ENCODE data around the gene NUP50. TPM values are rescaled to one million over a fixed set of nuclear protein-coding genes. Genes with fewer than 3 reads are reported as not detected.

NUP50 gene
- polyA plus RNA-seq, 3 donors: 49.4 to 55.1 (median 51.4) TPM

DNA sequence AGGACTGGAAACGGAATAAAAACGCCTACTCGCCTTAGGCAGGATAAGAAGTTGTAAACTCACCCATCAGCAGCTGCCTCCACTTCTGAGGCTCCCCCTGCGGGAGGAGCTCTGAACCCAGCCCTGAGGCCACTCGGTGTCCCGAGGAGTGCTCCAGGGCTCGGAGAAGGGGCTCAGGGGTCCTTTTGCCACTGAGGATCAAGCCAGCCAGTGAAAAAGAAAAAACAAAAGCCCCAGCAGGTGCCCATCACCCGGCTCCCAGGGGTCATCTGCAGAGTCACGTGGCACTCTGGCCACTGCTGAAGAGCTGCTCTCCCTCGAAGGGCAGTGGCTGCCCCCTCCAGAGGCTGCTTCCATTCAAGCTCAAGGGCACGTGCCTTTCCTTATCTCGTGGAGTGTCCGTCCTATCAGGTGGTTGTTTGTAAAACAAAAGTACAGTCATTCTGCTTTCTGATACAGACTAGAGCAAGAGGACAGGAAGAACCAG lies 29.0 kb downstream of the NUP50 start:
- DNase-seq (ENCODE audit: low read depth in 3 of 3, low spot score in 2 of 3): no peak

DNA sequence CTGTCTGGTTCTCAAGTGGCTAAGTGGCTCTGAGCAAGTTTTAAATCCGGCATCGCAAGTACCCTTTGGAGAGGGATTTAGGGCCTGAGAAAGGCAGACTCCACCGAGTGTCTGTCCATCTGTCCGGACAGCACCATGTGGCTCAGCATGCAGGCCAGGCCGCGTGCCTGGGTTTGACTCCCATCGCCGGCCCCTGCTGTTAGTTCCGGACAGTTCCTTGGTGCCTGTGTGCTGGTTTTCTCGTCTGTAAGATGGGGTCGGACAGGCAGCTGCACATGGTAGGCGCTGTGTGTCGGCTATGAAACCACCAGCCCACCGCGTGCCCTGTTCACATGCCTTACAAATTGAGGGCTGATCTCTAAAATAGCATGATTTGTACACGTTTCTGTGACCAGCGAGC lies 31.0 kb downstream of the NUP50 start:
- no peak for DNase-seq (ENCODE audit: low read depth in 3 of 3, low spot score in 2 of 3)

DNA sequence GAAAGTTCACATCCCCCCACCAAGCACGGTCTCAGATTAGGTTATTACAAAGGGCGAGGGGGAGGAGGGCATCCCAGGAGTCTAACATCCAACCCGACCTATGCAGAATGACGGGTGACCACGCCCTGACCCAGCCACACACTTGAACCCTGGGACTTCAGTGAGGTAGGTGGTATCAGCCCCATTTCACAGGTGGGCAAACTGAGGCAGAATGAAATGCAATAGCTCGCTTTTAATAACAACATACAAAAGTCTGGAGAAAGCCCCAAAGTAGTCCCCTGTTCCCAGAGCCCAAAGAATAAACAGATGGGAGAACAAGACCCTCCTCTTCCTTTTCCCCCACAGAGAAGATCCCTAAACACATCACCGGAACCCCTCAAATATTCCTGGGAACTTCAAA lies 31.9 kb downstream of the NUP50 start:
- no peak for DNase-seq (ENCODE audit: low read depth in 3 of 3, low spot score in 2 of 3)

DNA sequence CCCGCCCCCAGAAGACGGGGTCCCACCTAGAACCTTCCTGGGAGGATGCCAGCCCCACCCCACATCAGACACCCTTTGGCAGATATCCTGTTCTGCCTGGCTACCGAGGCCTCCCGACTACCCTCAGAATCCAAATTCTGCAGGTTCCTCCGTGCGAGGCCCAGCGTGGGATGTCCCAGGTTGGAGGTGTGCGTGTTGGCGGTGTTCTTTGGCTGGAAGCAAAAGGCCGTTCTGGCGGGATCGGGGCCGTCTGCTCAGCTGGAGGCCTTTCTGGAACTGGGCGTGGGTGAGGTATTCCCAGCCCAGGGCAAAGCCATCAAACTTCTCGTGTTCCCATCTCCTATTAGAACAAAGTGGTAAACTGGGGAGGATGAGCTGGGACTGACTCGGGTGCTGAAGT lies 32.6 kb downstream of the NUP50 start:
- no peak for DNase-seq (ENCODE audit: low read depth in 3 of 3, low spot score in 2 of 3)

DNA sequence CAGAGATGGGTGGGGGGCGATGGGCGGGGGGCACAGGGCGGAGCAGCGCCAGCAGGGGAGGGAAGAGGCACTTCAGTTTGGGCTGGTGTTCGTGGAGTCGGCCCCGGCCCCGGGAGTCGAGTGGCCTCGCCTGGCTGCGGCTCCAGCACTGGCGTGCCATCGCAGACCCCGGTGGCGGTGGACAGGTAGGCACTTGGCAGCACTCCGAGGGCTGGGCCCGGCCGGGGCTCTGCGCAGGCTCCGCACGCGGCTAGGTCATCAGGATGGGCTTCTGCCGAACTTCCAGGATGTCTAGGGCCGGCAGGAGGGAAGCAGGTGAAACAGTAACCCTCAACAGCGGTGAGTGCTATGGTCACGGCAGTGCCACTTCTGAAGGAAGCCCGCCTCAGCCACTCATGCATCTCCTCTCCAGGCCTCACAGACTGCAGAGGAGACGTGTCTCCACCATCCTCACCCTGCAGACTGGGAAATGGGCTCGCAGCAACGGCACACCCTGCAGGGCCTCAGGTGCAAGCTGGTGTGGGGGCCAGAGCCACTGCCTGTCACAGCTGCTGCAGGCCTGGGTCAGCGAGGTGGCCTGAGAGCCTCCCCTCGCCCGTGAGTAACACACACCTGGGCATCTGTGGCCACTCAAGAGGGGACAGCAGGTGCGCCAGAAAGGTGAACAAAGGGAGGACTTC lies 33.3 kb downstream of the NUP50 start:
- DNase-seq (ENCODE audit: low read depth in 3 of 3, low spot score in 2 of 3): no peak

DNA sequence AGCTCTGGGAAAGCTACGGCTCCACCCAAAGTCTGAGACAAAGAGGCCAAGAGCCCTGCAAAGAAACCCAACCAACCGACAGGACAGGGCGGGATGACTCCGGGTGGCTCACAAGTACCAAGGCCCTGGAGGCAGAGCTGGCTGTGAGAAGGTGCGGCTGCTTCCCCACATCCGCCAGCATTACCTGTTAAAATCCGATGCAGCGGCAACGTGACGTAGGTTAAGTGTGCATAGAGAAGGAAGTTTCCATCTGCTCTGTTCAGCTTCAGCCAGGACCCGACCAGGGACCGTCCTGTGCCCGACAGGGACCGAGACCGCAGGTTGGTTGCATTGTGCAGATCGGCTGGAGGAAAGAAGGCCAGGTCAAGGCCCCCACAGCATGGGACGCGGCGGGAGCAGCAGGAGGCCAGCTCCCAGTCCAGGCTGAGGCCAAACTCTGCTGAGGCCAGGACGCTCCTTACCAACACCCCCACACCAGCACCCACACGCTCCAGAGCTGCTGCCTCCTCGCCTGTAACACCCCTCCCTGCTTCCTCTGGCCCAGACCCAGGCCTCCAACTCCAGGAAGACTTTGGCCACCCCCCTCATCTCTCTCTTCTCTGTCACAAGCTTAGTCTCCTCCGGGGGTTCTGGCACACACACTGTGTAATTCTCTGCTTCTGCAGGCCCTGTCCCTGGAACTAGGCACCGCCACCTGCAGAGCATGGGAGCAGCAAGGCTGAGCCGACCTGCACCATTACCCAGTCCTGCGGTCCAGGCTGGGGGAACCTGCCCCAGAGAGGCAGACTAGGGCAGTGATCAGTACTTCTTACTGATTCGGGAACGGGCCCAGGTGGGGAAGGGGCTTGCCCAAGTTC lies 34.1 kb downstream of the NUP50 start:
- no peak for DNase-seq (ENCODE audit: low read depth in 3 of 3, low spot score in 2 of 3)

DNA sequence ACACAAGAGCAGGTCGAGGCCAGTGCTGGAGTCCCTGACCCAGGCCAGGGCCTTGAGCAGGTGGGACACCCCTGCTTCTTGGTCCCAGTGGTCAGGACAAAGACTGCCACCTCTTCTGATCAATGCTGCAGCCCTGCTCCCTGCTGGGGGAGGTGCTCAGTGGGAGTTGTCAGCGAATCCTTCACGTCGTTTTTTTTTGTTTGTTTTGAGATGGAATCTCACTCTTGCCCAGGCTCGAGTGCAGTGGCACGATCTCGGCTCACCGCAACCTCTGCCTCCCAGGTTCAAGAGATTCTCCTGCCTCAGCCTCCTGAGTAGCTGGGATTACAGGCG lies 34.7 kb downstream of the NUP50 start:
- DNase-seq (ENCODE audit: low read depth in 3 of 3, low spot score in 2 of 3): no peak

DNA sequence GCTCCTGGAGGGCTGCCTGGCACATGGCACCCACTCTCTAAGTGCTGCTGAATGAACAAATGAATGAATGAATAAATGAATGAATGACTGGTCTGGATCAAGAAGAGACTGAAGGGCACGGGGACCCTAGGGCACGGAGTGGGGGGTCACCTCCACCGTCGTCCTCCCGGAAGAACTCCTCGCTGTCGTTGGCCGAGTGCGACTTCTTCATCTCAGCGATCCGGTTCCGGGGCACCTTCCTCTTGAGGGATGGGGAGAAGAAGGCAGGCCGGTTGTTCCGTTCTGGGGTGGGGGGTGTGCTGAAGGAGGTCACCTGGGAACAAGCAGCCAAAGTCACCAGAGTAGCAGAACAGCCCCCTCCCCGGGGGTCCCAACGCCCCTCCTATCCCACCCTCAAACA lies 36.0 kb downstream of the NUP50 start:
- DNase-seq (ENCODE audit: low read depth in 3 of 3, low spot score in 2 of 3): no peak

DNA sequence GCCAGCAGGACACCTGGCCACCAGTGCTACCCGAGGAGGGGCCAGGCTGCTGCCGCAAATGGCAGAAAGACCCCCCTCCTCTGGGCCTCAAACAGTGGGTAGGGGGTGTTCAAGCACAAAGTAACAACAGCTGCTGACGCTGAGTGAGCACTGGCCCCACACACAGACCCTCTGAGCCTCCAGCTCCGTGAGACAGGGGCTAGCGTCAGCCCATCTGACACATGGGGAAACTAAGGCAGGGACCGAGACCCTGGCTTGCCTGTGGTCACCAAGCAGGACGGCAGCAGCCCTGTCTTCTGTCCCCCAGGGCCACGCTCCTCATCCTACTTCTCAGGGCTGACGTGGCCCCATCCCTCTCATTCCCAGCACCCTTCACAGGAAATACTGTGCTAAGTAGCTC lies 36.5 kb downstream of the NUP50 start:
- no peak for DNase-seq (ENCODE audit: low read depth in 3 of 3, low spot score in 2 of 3)

DNA sequence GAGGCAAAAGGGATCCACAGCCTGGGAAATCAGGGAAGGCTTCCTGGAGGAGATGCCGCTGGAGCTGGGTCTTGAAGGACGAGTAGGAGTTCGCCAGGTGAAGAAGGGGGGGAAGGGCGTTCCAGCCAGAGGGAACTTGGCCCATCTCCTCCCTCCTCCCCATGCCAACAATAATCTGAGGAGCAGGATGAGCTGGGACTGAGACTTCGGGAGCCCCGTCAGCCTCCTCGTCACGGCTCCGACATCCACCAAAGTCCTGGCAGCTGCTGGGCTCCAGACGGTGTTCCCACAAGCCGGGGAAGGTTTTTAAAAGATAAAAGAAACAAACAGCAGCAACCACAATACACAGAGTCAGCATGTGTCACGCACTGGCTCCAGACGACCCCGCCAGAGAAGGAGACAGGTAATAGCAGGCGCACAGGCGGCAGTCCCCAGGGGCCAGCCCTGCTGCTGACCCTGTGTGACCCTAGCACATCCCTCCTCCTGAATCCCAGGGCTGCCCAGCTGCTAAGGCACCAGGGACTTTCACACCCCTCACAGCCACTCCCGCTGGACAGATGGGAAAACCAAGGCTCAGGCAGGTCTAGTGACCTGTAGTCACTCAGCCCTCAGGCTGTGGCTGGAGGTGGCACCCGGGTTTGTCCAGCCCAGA lies 37.3 kb downstream of the NUP50 start:
- DNase-seq (ENCODE audit: low read depth in 3 of 3, low spot score in 2 of 3): no peak

DNA sequence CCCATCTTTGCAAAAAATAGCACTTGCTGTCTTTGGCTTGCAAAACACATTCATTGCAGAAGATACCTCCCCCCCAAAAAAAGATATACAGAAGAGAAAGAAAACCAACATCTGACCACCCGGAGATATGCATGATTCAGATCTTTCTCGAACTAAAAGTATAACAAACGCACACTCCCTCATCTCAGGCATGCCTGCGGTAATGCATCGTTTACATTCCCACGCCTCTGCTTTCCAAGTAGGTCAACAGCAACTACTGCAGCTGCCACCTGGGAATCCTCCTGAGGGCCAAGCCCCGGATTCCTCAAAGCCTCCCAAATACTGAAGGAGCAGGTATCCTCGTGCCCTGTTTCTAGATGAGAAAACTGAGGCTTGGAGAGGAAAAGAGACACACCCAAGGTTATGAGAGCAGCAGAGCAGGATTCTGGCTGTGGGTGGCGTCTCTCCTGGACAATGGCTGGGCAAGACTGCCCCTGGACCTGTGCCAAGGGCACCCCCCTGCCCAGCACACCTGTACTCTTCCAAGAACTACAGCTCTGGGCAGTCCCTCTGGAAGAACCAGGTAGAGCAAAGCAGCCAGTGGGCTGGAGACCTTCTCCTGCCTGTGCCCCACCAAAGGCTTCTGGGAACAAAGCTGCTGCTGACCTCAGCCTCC lies 38.1 kb downstream of the NUP50 start:
- no peak for DNase-seq (ENCODE audit: low read depth in 3 of 3, low spot score in 2 of 3)

DNA sequence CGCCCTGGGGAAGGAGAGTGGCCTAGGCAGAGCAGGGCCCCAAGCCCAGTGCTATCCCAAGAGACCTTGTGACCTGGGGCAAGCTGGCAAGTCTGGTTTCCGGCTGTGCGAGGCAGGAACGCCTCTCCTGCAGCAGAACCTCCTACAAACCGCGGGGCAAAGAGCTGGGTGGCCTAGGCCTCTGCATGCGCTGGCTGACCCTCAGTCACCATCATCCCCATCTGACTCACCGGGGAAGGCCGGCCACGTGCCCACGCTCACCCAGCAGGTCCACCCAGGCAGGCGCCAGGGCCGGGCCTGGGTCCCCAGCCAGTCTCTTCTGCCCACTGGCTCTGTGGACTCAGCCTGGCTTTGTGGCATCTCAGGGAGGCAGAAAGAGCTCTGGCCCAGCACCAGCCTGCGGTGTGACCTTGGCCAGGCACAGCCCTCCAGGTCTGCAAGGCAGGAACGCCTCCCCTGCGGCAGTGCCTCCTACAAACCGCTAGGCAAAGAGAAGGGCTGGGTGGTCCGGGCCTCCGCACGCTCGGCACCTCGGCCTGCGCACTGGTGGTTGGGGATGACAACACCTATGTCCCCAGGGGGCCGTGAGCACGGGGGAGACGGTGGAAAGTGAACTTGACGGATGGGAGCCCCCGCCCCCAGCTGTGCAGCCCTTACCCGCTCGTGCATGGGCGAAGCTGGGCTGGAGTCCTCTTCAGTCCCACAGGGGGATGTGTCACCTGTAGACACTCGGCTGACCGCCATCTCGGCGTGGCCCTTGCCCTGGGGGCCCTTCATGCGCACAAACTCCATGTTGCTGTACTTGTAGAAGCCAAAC lies 38.8 kb downstream of the NUP50 start:
- no peak for DNase-seq (ENCODE audit: low read depth in 3 of 3, low spot score in 2 of 3)

DNA sequence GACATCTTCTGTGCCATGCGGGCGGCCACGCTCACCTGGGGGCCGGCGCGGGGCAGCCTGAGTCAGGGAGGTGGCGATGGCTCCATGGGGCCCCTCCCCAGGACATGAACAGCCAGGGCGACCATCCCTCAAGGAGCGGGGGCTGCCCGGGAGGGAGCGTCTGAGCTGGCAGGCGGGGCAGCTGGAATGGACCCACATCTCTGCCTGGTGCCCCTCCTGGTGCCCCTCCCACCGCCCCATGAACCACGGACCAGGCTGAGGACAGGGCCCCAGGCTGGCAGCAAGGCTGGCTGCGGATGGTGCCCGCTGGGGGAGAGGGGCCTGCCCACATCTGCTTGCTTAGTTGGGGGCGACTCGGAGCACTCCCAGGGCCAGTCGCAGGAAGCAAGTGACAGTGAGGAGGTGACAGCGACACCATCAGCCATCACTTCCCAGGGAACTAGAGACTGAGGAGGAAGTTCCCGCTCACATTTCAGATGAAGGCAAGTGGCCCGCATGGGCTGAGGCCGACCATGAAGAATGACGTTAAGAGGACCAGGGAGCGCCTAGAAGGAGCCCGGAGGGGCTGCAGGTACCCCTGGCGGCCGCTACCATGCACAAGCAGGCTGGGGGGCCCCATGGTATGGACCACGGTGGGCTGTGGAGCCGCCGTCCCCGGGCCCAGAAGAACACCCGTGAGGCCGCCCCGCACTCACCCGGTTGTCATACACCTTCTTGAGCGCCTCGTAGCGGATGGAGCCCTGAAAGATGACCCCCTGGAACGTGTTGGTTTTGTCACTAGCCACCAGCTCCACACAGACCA lies 39.6 kb downstream of the NUP50 start:
- no peak for DNase-seq (ENCODE audit: low read depth in 3 of 3, low spot score in 2 of 3)

DNA sequence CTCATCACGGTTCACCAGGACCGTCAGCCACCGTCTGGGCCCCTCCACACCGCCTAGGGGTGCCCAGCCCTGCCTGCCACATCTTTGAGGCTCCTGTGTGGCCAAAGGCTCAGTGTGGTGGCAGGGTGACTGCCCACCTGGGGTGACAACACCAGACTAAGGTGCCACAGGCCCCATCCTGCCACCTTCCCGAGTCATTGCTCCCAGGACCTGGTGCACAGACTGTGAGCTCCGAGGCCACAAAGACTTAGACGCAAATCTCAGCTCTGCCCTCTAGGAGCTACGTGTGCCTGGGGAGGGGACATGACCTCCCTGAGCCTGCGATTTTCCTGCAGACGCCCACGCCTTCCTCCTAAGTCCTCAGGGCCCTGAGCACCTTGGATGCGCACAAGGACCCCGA lies 40.5 kb downstream of the NUP50 start:
- DNase-seq (ENCODE audit: low read depth in 3 of 3, low spot score in 2 of 3): no peak

DNA sequence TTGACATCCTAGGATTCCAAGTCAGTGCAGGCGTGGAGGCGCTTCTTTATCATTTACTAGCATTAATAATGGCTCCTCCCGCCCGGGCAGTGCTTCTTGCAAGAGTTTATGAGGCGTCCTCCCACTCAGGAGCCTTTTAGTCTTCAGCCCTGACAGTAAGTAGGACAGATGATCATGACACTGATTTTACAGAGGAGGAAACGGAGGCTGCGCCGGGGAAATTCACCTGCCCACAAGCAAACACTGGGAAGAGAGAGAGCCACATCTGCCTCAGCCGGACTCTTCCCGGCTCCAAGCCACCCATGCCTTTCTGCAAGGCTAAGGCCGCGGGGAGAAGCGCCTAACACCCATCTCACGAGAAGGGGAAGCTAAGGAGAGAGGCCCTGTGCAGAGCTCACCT lies 41.1 kb downstream of the NUP50 start:
- no peak for DNase-seq (ENCODE audit: low read depth in 3 of 3, low spot score in 2 of 3)

DNA sequence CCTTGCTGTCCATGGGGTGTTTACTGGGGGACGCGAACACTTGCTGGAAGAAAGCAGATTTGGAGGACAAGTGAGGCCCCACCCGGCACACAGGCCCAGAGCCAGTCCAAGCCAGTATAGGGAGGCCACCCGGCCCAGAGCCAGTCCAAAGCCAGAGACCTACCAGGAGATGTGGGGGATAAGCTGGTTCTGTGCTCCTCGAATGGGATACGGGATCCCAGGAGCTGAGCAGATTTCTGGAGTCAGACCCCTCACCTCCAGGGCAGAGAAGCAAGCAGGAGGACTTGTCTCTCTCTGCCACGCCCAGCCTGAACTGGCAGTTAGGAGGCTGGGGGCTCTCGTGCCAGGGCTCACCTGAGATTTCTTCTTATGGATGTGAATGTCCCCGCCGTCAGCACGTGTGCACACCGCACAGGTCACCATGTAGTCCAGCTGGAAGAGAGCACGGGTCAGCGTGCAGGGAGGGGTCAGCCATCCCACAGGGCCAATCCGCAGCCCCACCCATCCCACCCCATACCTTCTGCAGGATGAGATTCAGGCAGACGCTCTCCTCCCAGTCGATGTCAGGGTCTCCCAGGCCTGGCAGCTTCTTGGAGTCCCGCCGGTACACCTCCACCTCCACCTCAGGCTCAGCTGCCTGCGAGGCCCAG lies 41.7 kb downstream of the NUP50 start:
- DNase-seq (ENCODE audit: low read depth in 3 of 3, low spot score in 2 of 3): no peak

DNA sequence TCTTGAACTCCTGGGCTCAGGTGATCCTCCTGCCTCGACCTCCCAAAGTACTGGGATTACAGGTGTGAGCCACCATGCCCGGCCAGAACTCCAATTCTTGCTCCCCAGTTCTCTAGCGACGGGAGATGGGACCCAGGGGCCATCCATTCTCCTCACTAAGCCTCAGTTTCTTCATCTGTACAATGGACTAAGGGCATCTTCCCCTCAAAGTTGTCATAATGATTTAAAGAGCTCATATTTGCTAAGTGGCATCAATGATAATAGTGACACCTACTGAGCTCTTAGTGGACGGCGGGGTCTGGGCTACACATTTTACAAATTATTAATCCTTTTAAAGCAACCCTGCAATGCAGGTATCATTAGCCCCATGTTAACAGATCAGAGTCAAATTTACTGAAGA lies 42.5 kb downstream of the NUP50 start:
- DNase-seq (ENCODE audit: low read depth in 3 of 3, low spot score in 2 of 3): no peak

DNA sequence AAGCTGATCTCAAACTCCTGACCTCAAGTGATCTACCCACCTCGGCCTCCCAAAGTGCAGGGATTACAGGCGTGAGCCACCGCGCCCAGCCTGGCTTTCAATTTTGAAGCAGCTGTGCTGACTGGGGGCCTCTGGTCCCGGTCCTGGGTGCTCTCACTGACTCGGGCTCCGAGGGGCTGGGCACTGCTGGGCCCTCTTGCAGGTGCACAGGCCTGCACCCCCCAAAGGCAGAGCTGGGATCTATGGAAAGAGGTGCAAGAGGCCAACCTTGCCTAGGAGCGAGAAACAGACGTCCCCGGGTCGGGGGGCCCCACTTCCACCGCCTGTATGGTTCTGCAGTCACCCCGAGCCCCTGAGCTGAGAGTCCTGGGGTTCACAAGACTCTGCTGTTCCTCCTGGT lies 43.8 kb downstream of the NUP50 start:
- DNase-seq (ENCODE audit: low read depth in 3 of 3, low spot score in 2 of 3): no peak

DNA sequence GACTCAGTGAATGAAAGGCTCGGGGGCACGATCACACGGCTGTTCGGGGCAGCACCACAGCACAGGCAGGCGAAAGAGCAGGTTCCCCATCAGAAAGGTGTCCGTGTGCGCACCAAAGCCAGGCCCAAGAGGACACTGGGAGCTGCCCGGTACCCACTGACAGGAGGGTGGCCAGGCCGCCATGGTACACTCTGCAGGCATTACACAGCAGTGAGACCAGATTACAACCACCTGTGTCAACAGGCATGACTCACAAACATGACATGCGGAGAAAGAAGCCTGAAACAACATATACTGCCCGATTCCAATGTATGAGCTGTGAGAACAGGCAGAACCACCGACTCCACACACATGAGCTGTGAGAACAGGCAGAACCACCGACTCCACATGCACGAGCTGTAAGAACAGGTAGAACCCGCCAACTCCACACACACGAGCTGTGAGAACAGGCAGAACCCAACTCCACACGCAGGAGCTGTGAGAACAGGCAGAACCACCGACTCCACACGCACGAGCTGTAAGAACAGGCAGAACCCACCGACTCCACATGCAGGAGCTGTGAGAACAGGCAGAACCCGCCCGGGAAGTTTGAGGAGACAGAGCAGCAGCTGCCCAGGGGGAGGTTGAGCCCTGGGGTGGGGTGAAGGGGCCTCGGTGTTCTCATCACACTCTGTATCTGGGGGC lies 44.4 kb downstream of the NUP50 start:
- DNase-seq (ENCODE audit: low read depth in 3 of 3, low spot score in 2 of 3): no peak

Measured in right renal cortex interstitium (tissue), 3 donors.